OCI-LY1 (cell line): Measurements from ENCODE around the gene SLC15A4.

ENCODE experiments used
- CTCF ChIP-seq: fragments of 200-600 bp; sonication (generic), shearing (Covaris generic); IDR thresholded peaks from 2 replicates; pipeline ENCODE4 v1.5.1; 2017; ENCODE audit warnings: mild to moderate bottlenecking, antibody characterized with exemption, low read length, moderate library complexity, mixed read lengths
- EZH2 ChIP-seq: fragments of 200-600 bp; sonication (generic), shearing (Covaris generic); IDR thresholded peaks from 2 replicates; pipeline ENCODE4 v1.8.0; 2017; ENCODE audit warnings: borderline replicate concordance, mixed run types, mild to moderate bottlenecking, antibody characterized with exemption, low read length, moderate library complexity, mixed read lengths

GRCh38 chr12:128843538-128843937 lies 19.8 kb upstream of the SLC15A4 start:
- TF ChIP-seq CTCF (no peak), EZH2 (no peak)
